Gastrocnemius medialis (tissue), 4 donors: Measurements from ENCODE around the gene CHL1.

Source experiments
- CTCF ChIP-seq, 5 experiments: fragments of 450-650 bp in 3 of 5; fragments of 200-600 bp in 2 of 5; sonication (generic) in 2 of 5; IDR thresholded peaks in 4 of 5; conservative IDR thresholded peaks in 1 of 5; 1 replicate in 4 of 5; 2 replicates in 1 of 5; pipeline ENCODE4 v1.5.1; 2016 to 2019; ENCODE audit warnings: antibody characterized with exemption in 5 of 5, mild to moderate bottlenecking in 3 of 5, moderate library complexity in 3 of 5
- POLR2A ChIP-seq, 2 donors: fragments of 450-650 bp; IDR thresholded peaks; one replicate each; pipeline ENCODE4 v1.6.1; 2017; ENCODE audit warnings: antibody characterized with exemption in 2 of 2, mild to moderate bottlenecking in 2 of 2, moderate library complexity in 2 of 2

DNA sequence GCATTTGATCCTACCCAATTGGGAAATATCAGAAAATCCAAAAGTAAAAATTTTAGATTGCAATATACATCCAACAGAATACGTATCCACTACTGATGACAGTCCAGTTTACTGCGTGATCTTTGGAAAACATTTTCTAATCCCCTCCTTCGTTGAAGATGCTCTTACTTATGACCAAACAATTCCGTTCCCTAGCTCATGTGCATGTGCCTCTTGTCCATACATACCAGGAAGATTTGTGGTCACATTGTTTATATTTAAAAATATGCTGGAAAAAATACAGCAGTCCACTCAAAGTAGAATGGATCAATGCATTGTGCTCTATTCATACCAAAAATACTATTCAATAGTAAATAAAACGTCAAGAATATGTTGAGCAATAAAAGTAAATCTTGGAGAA, 135.3 kb downstream of the CHL1 start:
- TF ChIP-seq CTCF (IDR thresholded peaks at IDR 0.05 in 4 of 5, conservative IDR thresholded peaks at IDR 0.05 in 1 of 5) (no peak), POLR2A (IDR thresholded peaks at IDR 0.05) (no peak)
